HG02588 (cell line): ENCODE data around the gene ZNF76.

Experiments used
- ATAC-seq: cut with Tn5 transposase; IDR thresholded peaks from one replicate; pipeline ENCODE4 v1.9.1; 2021; ENCODE audit warnings: mild to moderate bottlenecking, moderate library complexity; ENCODE audit not compliant: unreplicated experiment

The ZNF76 gene

GRCh38 chr6:35259194-35259947 is at the start of gene ZNF76:
Gene ZNF76 (plus strand): TSS chr6:35259735. CDS start chr6:35281152, 21,417 bp downstream.
- ATAC-seq, result peak; percentile 89

GRCh38 chr6:35213298-35213791 is 46.2 kb upstream of the ZNF76 start:
- ATAC-seq, result no peak

- ATAC-seq, result no peak
Measured at GRCh38 chr6:35213824-35214756, 45.4 kb upstream of the ZNF76 start, which contains the start of gene SCUBE3. Gene SCUBE3 (plus strand): TSS chr6:35213956. CDS start chr6:35214419, 463 bp downstream.

- ATAC-seq, result no peak
Measured at GRCh38 chr6:35214869-35215664, 44.5 kb upstream of the ZNF76 start.

GRCh38 chr6:35215665-35216411 is 43.7 kb upstream of the ZNF76 start:
- ATAC-seq, result no peak

- no peak for ATAC-seq
Measured at GRCh38 chr6:35216412-35216732, 43.2 kb upstream of the ZNF76 start.

GRCh38 chr6:35216851-35217811 is 42.4 kb upstream of the ZNF76 start:
- ATAC-seq, result no peak

- no peak for ATAC-seq
Measured at GRCh38 chr6:35218021-35218420, 41.5 kb upstream of the ZNF76 start.

GRCh38 chr6:35218456-35218855 is 41.1 kb upstream of the ZNF76 start:
- no peak for ATAC-seq

GRCh38 chr6:35219683-35220326 is 39.7 kb upstream of the ZNF76 start:
- no peak for ATAC-seq

GRCh38 chr6:35220711-35221110 is 38.8 kb upstream of the ZNF76 start:
- no peak for ATAC-seq

GRCh38 chr6:35223396-35223795 is 36.1 kb upstream of the ZNF76 start:
- ATAC-seq, result no peak

- no peak for ATAC-seq
Measured at GRCh38 chr6:35224720-35225119, 34.8 kb upstream of the ZNF76 start.

- no peak for ATAC-seq
Measured at GRCh38 chr6:35228481-35228880, 31.1 kb upstream of the ZNF76 start.

- ATAC-seq, result no peak
Measured at GRCh38 chr6:35229304-35229703, 30.2 kb upstream of the ZNF76 start.

GRCh38 chr6:35230498-35230897 is 29.0 kb upstream of the ZNF76 start:
- no peak for ATAC-seq

GRCh38 chr6:35230950-35231349 is 28.6 kb upstream of the ZNF76 start:
- ATAC-seq, result no peak

GRCh38 chr6:35231563-35231962 is 28.0 kb upstream of the ZNF76 start:
- ATAC-seq, result no peak

- ATAC-seq, result no peak
Measured at GRCh38 chr6:35234901-35235300, 24.6 kb upstream of the ZNF76 start.
